Right forelimb (tissue), 1 donor: ENCODE data around the gene ACTA2.
A peak's percentile ranks its signal among the peaks of the same experiment; 100 is the strongest.

Source experiments
- DNase-seq: peaks from one replicate; pipeline ENCODE4 v3.0.0-alpha.2; 2018

The ACTA2 gene

GRCh38 chr10:88952647-88953111 is at the start of gene ACTA2:
Gene ACTA2, minus strand, starts transcription at chr10:88952773. Its CDS starts 3,843 bp downstream, at chr10:88948930.
- DNase-seq = peak; percentile 68

- no peak for DNase-seq
These were observed 49.1 kb upstream of the ACTA2 start for GRCh38 chr10:89001729-89002072.

GRCh38 chr10:89001024-89001728 is 48.6 kb upstream of the ACTA2 start:
- no peak for DNase-seq

GRCh38 chr10:88999625-89000024 is 47.1 kb upstream of the ACTA2 start:
- no peak for DNase-seq

- no peak for DNase-seq
These were observed 44.4 kb upstream of the ACTA2 start for GRCh38 chr10:88996927-88997326.

GRCh38 chr10:88995156-88995876 is 42.7 kb upstream of the ACTA2 start:
- DNase-seq = no peak

GRCh38 chr10:88994019-88994418 is 41.4 kb upstream of the ACTA2 start:
- DNase-seq = no peak

GRCh38 chr10:88992921-88993524 is 40.5 kb upstream of the ACTA2 start:
- DNase-seq = no peak

GRCh38 chr10:88991899-88992320 is 39.3 kb upstream of the ACTA2 start:
- no peak for DNase-seq

- peak; percentile 64 for DNase-seq
These were observed 38.8 kb upstream of the ACTA2 start for GRCh38 chr10:88991161-88991898.

GRCh38 chr10:88990384-88991160 is 38.0 kb upstream of the ACTA2 start, which contains the start of gene FAS:
Gene FAS, plus strand, starts transcription at chr10:88990798. Its CDS starts 79 bp downstream, at chr10:88990877.
- DNase-seq = peak; percentile 80

- DNase-seq = no peak
These were observed 37.3 kb upstream of the ACTA2 start for GRCh38 chr10:88989824-88990383.

GRCh38 chr10:88989423-88989822 is 36.9 kb upstream of the ACTA2 start:
- no peak for DNase-seq

- DNase-seq = no peak
These were observed 35.3 kb upstream of the ACTA2 start for GRCh38 chr10:88987840-88988239.

- DNase-seq = no peak
These were observed 34.7 kb upstream of the ACTA2 start for GRCh38 chr10:88987243-88987725.

- DNase-seq = no peak
These were observed 34.1 kb upstream of the ACTA2 start for GRCh38 chr10:88986549-88987242.

- DNase-seq = no peak
These were observed 32.0 kb upstream of the ACTA2 start for GRCh38 chr10:88984525-88984924.

GRCh38 chr10:88983939-88984338 is 31.4 kb upstream of the ACTA2 start:
- no peak for DNase-seq

- DNase-seq = no peak
These were observed 30.6 kb upstream of the ACTA2 start for GRCh38 chr10:88983206-88983605.

- DNase-seq = no peak
These were observed 29.8 kb upstream of the ACTA2 start for GRCh38 chr10:88982366-88982765.

GRCh38 chr10:88981435-88981834 is 28.9 kb upstream of the ACTA2 start:
- no peak for DNase-seq
